GM12864 (cell line): Measurements from ENCODE around the gene LAYN.

Experiments used
- DNase-seq: peaks from one replicate; pipeline ENCODE4 v3.0.0-alpha.2; 2011; ENCODE audit warnings: low read depth
- H3K4me3 ChIP-seq: 2 replicates; pipeline ENCODE4 v1.5.1; 2011; ENCODE audit warnings: mild to moderate bottlenecking, low read depth, low read length, control low read depth
- TF ChIP-seq, protein P1 (sequence below): IDR thresholded peaks from 2 replicates; pipeline ENCODE4 v1.5.1; 2011; ENCODE audit warnings: low read depth, mild to moderate bottlenecking, moderate library complexity, low read length, control low read depth, inconsistent platforms; ENCODE audit errors: missing control alignments

LAYN gene

GRCh38 chr11:111586388-111586831, 45.9 kb downstream of the LAYN start:
- DNase-seq: no peak
- TF ChIP-seq, protein P1, sequence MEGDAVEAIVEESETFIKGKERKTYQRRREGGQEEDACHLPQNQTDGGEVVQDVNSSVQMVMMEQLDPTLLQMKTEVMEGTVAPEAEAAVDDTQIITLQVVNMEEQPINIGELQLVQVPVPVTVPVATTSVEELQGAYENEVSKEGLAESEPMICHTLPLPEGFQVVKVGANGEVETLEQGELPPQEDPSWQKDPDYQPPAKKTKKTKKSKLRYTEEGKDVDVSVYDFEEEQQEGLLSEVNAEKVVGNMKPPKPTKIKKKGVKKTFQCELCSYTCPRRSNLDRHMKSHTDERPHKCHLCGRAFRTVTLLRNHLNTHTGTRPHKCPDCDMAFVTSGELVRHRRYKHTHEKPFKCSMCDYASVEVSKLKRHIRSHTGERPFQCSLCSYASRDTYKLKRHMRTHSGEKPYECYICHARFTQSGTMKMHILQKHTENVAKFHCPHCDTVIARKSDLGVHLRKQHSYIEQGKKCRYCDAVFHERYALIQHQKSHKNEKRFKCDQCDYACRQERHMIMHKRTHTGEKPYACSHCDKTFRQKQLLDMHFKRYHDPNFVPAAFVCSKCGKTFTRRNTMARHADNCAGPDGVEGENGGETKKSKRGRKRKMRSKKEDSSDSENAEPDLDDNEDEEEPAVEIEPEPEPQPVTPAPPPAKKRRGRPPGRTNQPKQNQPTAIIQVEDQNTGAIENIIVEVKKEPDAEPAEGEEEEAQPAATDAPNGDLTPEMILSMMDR: peak; percentile 68
- H3K4me3 ChIP-seq: no peak overlapping the region

DNA sequence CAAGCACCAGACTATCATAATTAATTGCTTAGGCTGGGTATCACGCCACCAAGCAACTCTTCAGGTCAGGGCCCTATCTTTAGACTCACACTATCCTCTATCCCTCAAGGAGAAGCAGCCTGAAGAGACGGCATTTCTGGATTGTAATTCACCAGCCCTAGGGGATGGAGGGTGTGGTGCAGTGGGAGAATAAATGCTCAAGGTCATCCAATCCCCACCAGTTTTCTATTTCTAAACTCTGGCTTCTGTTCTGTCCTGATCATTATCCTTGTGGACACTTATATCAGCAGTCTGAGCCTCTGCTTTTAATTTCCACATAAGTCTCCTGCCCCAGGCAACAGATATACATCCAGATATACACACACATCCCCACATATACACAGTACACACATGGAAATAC, 48.6 kb downstream of the LAYN start:
- no peak for DNase-seq
- TF ChIP-seq, protein P1: no peak
- H3K4me3 ChIP-seq: no peak overlapping the region

DNA sequence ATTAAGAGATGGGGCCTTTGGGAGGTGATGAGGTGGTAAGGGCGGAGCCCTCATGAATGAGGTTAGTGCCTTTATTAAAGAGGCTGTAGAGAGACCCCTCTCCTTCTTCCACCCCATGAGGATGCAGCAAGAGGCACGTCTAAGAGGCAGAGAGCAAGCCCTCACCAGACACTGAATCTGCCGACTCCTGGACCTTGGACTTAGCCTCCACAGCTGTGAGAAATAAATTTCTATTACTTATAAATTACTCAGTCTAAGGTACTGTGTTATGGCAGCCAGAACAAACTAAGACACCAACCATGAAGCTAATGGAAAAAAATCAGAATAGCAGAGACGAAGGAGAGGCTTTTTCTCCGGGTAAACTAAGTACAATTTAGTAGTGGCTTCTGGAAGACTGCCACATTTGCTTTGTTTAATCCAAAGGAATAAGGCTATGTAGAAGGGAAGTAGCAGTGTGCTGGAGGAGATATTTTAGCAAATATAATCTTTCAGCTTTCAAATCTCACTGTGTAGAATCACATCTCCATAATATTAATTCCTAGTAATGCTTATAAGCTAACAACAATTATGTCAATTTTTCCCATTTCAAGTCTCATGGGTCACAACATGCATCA, 49.5 kb downstream of the LAYN start:
- no peak for DNase-seq
- TF ChIP-seq, protein P1: no peak
- H3K4me3 ChIP-seq: no peak overlapping the region

- no peak for DNase-seq
- TF ChIP-seq, protein P1: no peak
- H3K4me3 ChIP-seq: no peak overlapping the region
These were observed 50.9 kb downstream of the LAYN start for GRCh38 chr11:111591187-111591960.

- no peak overlapping the region for H3K4me3 ChIP-seq
- TF ChIP-seq, protein P1: no peak
- no peak for DNase-seq
These were observed 52.0 kb downstream of the LAYN start for GRCh38 chr11:111592491-111592890.

- H3K4me3 ChIP-seq: no peak overlapping the region
- DNase-seq: no peak
These were observed 55.8 kb downstream of the LAYN start for GRCh38 chr11:111596319-111596718.

More at GRCh38 chr11:111596319-111596718, 55.8 kb downstream of the LAYN start:
- TF ChIP-seq, protein P1: no peak
